Ishikawa (cell line): ENCODE data around the gene ASRGL1.

Experiments used
- CEBPB ChIP-seq: IDR thresholded peaks from 2 replicates; pipeline ENCODE4 v1.6.1; 2012
- CREB1 ChIP-seq: IDR thresholded peaks from 2 replicates; pipeline ENCODE4 v1.6.1; 2012; ENCODE audit warnings: low read depth
- EGR1 ChIP-seq: IDR thresholded peaks from 2 replicates; pipeline ENCODE4 v1.6.1; 2012
- EP300 ChIP-seq: IDR thresholded peaks from 2 replicates; pipeline ENCODE4 v1.6.1; 2012; ENCODE audit warnings: borderline replicate concordance
- FOXM1 ChIP-seq: IDR thresholded peaks from 2 replicates; pipeline ENCODE4 v1.6.1; 2012; ENCODE audit warnings: low read depth, borderline replicate concordance
- MAX ChIP-seq: IDR thresholded peaks from 2 replicates; pipeline ENCODE4 v1.6.1; 2012
- NFIC ChIP-seq: IDR thresholded peaks from 2 replicates; pipeline ENCODE4 v1.6.1; 2012
- RAD21 ChIP-seq: IDR thresholded peaks from 2 replicates; pipeline ENCODE4 v1.6.1; 2012; ENCODE audit warnings: low read depth
- REST ChIP-seq: IDR thresholded peaks from 2 replicates; pipeline ENCODE4 v1.6.1; 2012; ENCODE audit warnings: low read depth, mild to moderate bottlenecking
- TAF1 ChIP-seq: IDR thresholded peaks from 2 replicates; pipeline ENCODE4 v1.6.1; 2012; ENCODE audit warnings: low read depth, mild to moderate bottlenecking
- TCF12 ChIP-seq: IDR thresholded peaks from 2 replicates; pipeline ENCODE4 v1.6.1; 2012; ENCODE audit warnings: low read depth
- TEAD4 ChIP-seq: IDR thresholded peaks from 2 replicates; pipeline ENCODE4 v1.6.1; 2012
- USF1 ChIP-seq: IDR thresholded peaks from 2 replicates; pipeline ENCODE4 v1.6.1; 2012
- YY1 ChIP-seq: IDR thresholded peaks from 2 replicates; pipeline ENCODE4 v1.6.1; 2012; ENCODE audit warnings: low read depth
- ZBTB7A ChIP-seq: IDR thresholded peaks from 2 replicates; pipeline ENCODE4 v1.6.1; 2012; ENCODE audit warnings: low read depth

The ASRGL1 gene

GRCh38 chr11:62410972-62411371, 73.7 kb downstream of the ASRGL1 start:
- TF ChIP-seq ZBTB7A (no peak), EGR1 (no peak), CEBPB (no peak), USF1 (no peak), TCF12 (no peak), TAF1 (no peak), NFIC (no peak), FOXM1 (no peak), YY1 (no peak), REST (no peak), RAD21 (no peak), TEAD4 (no peak), EP300 (no peak), MAX (no peak), CREB1 (no peak)

- TF ChIP-seq TCF12: no peak
- no peak for TF ChIP-seq TAF1
- no peak for TF ChIP-seq EGR1
- no peak for TF ChIP-seq FOXM1
- TF ChIP-seq REST: no peak
- no peak for TF ChIP-seq NFIC
- no peak for TF ChIP-seq RAD21
- TF ChIP-seq ZBTB7A: no peak
- no peak for TF ChIP-seq CREB1
- TF ChIP-seq USF1: no peak
- TF ChIP-seq CEBPB: no peak
- TF ChIP-seq EP300: no peak
- TF ChIP-seq TEAD4: no peak
- TF ChIP-seq YY1: no peak
- no peak for TF ChIP-seq MAX
Measured at GRCh38 chr11:62411524-62411923, 74.3 kb downstream of the ASRGL1 start.

- TF ChIP-seq TCF12 (no peak), YY1 (no peak), NFIC (no peak), TEAD4 (no peak), ZBTB7A (no peak), USF1 (no peak), REST (no peak), MAX (no peak), EGR1 (no peak), EP300 (no peak), CEBPB (no peak), RAD21 (no peak), FOXM1 (no peak), TAF1 (no peak), CREB1 (no peak)
Measured at GRCh38 chr11:62413060-62413696, 75.9 kb downstream of the ASRGL1 start.
